GM19035 (cell line): Measurements from ENCODE around the gene ATG4D.
"Not testable (repeated sequence)": the region's sequence is repeated elsewhere in the genome, so short reads cannot be mapped to it uniquely, and the experiment has no call there.

ENCODE experiments used
- ATAC-seq: cut with Tn5 transposase; IDR thresholded peaks from one replicate; pipeline ENCODE4 v1.9.1; 2021; ENCODE audit not compliant: unreplicated experiment

The ATG4D gene

GRCh38 chr19:10573793-10574192 is 30.1 kb downstream of the ATG4D start:
- not testable (repeated sequence) for ATAC-seq

DNA sequence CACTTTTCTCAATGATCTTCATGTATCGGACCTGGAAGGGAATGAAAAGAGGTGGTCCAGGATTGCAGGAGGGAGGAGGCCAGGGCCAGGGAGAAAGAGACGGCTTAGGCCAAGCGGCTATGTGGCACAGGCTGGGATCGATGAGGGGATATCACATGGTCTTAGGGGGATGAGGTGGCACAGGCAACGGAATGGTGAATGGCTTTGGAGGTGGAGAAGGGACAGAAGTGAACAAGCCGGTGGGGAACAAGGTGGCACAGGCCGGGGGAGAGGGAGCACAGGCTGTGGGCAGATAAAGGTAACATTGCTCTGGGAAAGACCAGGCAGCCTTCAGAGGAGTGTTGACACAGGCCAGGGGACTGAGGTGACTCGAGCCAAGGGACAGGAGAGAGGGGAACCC is 30.8 kb downstream of the ATG4D start:
- no peak for ATAC-seq

DNA sequence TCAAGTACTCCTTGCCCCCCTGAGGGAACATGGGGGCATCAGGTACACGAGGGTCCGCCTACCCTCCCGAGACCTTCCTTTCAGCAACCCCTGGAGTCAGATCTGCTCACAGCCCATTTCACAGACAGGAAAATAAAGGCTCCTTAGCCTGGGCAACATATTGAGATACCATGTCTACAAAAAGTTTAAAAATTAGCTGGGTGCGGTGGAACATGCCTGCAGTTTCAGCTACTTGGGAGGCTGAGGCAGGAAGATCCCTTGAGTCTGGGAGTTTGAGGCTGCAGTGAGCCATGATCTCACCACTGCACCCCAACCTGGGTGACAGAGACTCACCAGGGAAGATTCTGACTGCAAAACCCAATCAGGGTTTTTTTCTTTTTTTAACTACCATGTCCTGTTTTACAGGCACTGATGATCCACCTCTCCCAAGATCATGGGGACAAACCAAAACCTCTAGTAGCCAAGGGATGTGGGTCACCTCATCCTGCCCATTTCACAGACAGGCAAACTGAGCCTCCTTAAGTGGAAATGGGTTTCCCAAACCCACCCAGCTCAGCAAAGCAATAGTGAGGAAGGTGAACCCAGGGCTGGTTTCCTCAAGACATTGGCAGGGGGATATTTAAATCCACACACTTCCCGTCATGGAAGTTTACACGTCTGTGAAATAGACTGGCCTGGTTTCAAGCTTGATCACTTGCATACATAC is 31.5 kb downstream of the ATG4D start:
- ATAC-seq: no peak

DNA sequence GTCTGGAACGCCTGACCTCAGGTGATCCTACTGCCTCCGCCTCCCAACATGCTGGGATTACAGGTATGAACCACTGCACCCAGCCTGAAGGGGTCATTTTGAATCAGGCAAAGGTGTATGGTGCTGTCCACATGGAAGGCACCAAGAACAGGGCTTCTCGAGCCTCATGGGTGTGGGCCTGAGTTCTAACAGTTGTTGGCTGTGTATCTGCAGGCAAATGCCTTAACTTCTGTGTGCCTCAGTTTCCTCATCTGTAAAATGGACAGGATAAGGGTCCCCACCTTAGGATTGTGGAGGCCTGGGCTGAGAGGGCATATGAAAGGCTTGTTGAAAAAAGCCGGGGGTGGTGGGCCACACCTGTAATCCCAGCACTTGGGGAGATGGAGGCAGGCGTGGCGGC is 34.2 kb downstream of the ATG4D start:
- no peak for ATAC-seq

DNA sequence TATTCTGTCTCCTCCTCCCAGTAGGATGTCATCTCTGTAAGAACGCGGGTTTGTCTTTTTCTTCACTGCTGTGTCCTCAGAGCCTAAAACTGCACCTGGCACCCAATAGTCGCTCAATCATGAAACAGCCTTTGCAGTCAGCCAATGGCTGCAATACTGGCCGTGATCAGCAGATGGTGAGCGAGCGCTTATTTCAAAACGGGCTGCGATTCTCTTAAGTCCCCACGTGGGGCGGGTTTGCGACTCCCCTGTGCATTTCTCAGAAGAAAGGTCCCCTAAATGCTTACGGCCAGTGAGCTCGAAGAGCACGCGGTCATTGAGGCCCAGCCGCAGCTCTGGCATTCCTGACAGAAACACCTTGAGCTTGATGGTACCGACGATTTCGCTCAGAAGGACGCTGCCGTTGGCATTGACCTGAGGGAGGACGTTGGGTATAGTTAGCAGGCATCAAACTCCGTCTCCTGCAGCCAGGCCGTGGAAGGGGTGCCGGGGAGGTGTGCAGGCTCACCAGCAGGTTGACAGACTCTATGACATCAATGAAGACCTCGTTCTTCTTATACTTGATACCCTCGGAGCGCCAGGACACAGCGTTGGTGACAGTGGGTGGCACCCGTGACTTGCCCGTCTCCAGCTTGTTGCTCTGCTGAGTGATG is 37.4 kb downstream of the ATG4D start:
- ATAC-seq: no peak

DNA sequence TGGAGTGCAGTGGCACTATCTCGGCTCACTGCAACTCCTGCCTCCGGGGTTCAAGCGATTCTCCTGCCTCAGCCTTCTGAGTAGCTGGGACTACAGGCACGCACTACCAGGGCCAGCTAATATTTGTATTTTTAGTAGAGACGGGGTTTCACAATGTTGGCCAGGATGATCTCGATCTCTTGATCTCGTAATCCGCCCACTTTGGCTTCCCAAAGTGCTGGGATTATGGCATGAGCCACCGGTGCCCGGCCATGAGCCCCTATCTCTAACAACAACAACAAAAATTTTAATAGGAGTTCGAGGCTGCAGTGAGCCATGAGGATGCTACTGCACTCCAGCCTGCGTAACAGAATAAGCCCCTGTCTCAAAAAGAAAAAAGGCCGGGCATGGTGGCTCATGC is 38.4 kb downstream of the ATG4D start:
- ATAC-seq: no peak

DNA sequence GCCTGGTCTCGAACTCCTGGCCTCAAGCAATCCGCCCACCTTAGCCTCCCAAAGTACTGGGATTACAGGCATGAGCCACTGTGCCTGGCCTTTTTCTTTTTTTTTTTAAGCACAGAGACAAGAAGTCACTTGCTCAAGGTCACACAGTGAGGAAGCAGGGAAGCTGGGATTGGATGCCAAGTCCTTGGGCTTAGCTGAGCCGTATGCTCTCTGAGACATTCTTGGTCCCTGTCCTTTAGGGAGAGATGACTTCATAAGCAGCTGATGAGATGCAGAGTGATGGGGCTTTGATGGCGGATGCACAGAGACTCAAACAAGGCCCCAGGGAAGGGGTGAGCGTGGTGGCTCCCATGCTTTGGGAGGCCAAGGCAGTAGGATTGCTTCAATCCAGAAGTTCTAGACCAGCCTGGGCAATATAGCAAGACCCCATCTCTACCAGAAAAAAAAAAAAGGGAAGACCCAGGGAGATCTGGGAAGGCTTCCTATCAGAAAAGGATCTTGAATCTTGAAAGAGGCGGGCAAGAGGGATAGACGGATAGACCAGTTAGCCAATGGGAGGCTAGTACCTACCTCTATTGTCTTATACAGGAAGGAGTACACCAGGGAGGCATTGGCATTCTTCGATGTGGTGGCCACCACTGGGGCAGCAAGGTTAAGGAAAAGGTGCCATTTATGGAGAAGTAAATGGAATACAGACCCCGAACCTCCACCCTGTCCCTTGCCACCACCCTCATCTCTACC is 39.5 kb downstream of the ATG4D start:
- ATAC-seq: no peak

DNA sequence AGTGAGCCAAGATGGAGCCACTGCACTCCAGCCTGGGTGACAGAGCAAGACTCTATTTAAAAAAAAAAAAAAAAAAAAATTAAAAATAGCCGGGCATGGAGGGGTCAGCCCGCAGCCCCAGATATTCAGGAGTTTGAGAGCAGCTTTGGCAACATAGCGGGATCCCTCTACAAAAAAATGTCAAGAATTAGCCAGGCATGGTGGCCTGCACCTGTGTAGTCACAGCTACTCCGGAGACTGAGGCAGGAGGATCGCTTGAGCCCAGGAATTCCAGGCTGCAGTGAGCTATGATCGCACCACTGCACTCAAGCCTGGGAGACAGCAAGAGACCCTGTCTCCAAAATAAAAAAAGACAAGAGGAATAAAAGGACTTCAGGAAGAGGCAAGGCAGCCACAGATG is 42.7 kb downstream of the ATG4D start:
- ATAC-seq: no peak

DNA sequence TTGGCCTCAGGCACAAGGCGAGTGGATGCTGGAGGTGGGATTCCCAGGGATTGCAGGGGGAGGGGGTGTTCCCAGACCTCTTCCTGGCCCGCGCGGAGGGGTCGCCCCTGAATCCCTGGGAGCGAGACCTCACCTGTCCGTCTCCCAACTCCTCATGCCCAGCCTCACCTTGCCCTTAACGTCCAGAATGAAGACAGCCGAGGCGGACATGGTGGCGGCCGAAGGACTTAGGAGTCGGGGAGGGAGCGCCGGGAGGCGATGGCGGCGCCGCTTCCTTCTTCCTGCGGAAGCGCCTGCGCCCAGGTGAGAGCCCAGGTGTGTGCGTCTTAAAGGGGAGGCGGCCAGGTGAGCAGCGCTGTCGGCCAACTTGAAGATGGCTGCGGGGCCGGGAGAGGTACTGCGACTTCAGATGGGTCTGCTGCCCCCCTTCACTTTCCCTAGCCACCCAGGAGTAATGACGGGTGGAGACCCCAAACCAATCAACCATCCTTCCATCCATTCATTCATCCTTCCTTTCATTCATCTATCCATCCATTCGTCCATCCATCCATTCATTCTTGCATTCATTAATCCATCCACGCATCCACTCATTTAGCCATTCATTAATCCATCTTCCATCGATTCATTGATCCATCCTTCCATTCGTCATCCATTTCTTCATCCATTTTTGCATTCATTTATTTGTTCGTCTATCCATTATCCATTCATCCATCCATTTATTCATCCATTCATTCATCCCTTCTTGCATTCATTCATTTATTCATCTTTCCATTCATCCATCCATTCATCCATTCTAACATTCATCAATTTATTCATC is 43.5 kb downstream of the ATG4D start, which contains the start of gene AP1M2:
Gene AP1M2, minus strand, starts transcription at position 291 of the 817 bp plus-strand sequence. Its CDS starts 81 bp downstream, at position 210.
- no peak for ATAC-seq

GRCh38 chr19:10587839-10588150 is 44.1 kb downstream of the ATG4D start:
- no peak for ATAC-seq

DNA sequence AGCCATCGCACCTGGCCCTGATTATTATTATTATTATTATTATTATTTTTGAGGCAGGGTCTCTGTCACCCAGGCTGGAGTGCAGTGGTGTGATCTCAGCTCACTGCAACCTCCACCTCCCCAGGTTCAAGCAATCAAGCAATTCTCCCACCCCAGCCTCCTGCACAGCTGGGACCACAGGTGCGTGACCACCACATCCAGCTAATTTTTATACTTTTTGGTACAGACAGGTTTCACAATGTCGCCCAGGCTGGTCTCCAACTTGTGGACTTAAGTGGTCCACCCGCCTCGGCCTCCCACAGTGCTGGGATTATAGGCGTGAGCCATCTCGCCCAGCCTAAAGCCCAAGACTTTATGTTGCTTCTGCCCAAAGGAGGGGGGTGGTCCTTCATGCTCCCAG is 49.4 kb downstream of the ATG4D start:
- ATAC-seq: no peak

DNA sequence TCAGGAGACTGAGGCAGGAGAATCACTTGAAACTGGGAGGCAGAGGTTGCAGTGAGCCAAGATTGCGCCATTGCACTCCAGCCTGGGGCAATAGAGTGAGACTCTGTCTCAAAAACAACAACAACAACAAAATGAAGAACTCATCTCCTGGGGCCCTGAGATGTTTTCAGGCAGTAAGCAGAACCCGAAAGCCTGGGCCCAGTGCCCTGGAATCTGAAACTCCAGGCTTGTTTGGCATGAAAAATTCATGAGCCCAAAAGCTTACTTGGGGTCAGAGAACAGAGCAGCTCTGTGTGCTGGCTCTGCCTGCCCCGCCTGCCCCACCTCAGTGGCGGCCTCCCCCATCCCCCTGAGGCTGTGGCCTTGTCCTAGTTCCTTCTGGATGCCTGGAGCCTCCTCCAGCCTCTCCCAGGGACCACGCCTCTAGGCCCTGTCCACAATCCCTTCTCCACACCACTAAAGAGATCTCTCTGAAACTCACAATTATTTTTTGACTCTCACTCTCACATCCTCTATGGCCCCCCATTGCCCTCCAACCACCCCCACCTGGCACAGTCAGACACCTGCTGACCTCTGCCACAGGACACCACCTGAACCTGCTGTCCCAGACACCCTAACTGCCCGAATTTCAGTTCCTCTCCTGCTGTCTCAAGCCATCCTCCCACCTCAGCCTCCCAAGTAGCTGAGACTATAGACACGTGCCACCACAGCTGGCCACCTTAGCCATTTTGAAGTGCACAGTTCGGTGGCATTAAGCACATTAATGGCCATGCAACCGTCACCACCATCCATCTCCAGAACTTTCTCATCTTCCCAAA is 50.3 kb downstream of the ATG4D start:
- ATAC-seq: no peak

DNA sequence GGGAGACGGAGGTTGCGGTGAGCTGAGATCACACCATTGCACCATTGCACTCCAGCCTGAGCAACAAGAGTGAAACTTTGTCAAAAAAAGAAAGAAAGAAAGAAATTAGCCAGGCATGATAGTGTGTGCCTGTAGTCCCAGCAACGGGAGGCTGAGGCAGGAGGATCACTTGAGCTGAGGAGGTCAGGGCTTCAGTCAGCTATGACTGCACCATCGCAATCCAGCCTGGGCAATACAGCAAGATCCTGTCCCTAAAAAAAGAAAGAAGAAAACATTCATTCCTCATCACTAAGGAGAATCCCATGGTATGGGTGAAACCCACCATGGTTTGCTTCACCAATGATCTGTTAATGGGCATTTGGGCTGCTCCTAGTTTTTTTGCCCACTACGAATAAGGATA is 56.4 kb downstream of the ATG4D start:
- no peak for ATAC-seq

DNA sequence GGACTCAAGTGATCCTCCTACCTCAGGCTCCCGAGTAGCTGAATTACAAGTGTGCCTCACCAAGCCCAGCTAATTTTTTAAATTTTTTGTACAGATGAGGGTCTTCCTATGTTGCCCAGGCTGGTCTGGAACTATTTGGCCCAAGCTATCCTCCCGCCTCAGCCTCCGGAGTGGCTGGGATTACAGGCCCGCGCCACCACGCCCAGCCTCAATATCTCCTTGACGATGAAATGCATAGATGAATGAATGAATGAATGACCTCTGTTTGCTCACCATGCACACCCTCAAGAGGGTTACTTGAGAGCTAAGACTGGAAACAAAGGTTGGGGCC is 58.3 kb downstream of the ATG4D start:
- ATAC-seq: no peak

- peak; percentile 56 for ATAC-seq
These were observed 58.8 kb downstream of the ATG4D start for GRCh38 chr19:10602330-10603083.
